ENCODE measurements around the gene PSMF1. TPM values are rescaled to one million over a fixed set of nuclear protein-coding genes. Genes with fewer than 3 reads are reported as not detected.

Gene PSMF1
- total RNA-seq, 1 experiment from 2014 or later: 90.8 TPM

GRCh38 chr20:1130058-1130694 lies 11.8 kb downstream of the PSMF1 start:
- no peak overlapping the region; a peak in 1 of 5 replicates for H3K4me3 Mint-ChIP-seq
- no peaks in the 10 kb centered on the region for H3K4me1 Mint-ChIP-seq
- no peak overlapping the region for H3K4ac ChIP-seq (ENCODE audit: low read depth, low read length)
- no peak overlapping the region for H3K18ac ChIP-seq (ENCODE audit: insufficient read length, low read depth, low read length)
- peaks cover 57 to 81% (median 77%) of the 10 kb centered on the region in 3 experiments; a peak in 6 of 7 replicates for H3K36me3 Mint-ChIP-seq (ENCODE audit: insufficient read depth in 1 of 3, low read depth in 3 of 3)
- H4K8ac ChIP-seq (replicated peaks; ENCODE audit: insufficient read length, low read depth, low read length): no peak overlapping the region
- H3K14ac ChIP-seq (ENCODE audit: insufficient read depth, low read length): no peak overlapping the region
- H3K79me1 ChIP-seq (ENCODE audit: insufficient read depth, low read depth, low read length, poor library complexity, severe bottlenecking): peaks cover 3% of the 10 kb centered on the region
- H3K27me3 Mint-ChIP-seq (ENCODE audit: low read depth): no peaks in the 10 kb centered on the region
- no peak overlapping the region for H2BK120ac ChIP-seq (ENCODE audit: low read depth, low read length, poor library complexity, severe bottlenecking)
- H3K9ac ChIP-seq (ENCODE audit: extremely low read depth, insufficient read length, low read length): no peak overlapping the region
- no peak for TF ChIP-seq CTCF (conservative IDR thresholded peaks at IDR 0.05)
- no peak overlapping the region for H2BK20ac ChIP-seq (ENCODE audit: low read depth, low read length, poor library complexity, severe bottlenecking)
- H3K56ac ChIP-seq (ENCODE audit: insufficient read length, low read depth, low read length): no peak overlapping the region
- no peak overlapping the region for H3K4me2 ChIP-seq (ENCODE audit: insufficient read depth, insufficient read length, low read length)
- H4K5ac ChIP-seq (ENCODE audit: insufficient read length, low read depth, low read length): no peak overlapping the region
- no peaks in the 10 kb centered on the region for H3K27me3 ChIP-seq (ENCODE audit: insufficient read depth, low read length)
- no peak overlapping the region for H2AFZ ChIP-seq (ENCODE audit: low read length)
- no peaks in the 10 kb centered on the region for H4K20me1 ChIP-seq (ENCODE audit: control insufficient read depth, insufficient read depth, insufficient read length)
- H2BK5ac ChIP-seq (ENCODE audit: insufficient read length, low read length): no peak overlapping the region
- H3K27ac Mint-ChIP-seq: peak overlapping the region in 1 of 3 experiments; percentile 87; a peak in 1 of 7 replicates
- no peak overlapping the region for H2AK5ac ChIP-seq (ENCODE audit: insufficient read length, low read length)
- no peaks in the 10 kb centered on the region for H3K9me3 Mint-ChIP-seq
- H2BK15ac ChIP-seq (ENCODE audit: low read depth, low read length): no peak overlapping the region
- H3K23me2 ChIP-seq (ENCODE audit: insufficient read length, low read depth, low read length, poor library complexity, severe bottlenecking): no peaks in the 10 kb centered on the region
- H3K27ac ChIP-seq (ENCODE audit: insufficient read length, low read depth, low read length): no peak overlapping the region
- H3K9me3 ChIP-seq (ENCODE audit: control insufficient read depth, low read depth, low read length): no peaks in the 10 kb centered on the region
- no peak overlapping the region for H3K23ac ChIP-seq (ENCODE audit: insufficient read length, low read depth, low read length)
- no peak overlapping the region for H4K91ac ChIP-seq (ENCODE audit: insufficient read length, low read depth, low read length)
- no CpG with 5 or more reads among the region's 4 CpGs for WGBS (ENCODE audit: extremely low coverage, insufficient read length, low lambda C conversion rate)
- no peaks in the 10 kb centered on the region for H3K79me2 ChIP-seq (ENCODE audit: insufficient read depth, low read length)
- H3K4me1 ChIP-seq (ENCODE audit: insufficient read depth, low read length): no peaks in the 10 kb centered on the region
- no peak overlapping the region for H3T11ph ChIP-seq (ENCODE audit: low read length)
- no peak for DNase-seq
- no peak overlapping the region for H2BK12ac ChIP-seq (ENCODE audit: insufficient read length, low read depth, low read length)
